NCI-H187 treated with DMSO at 0.1 percent for 48 hours (cell line): Measurements from ENCODE around the gene GAMT.

Experiments
- DNase-seq: peaks from one replicate; lab custom pipeline; 2025; lab: John Stamatoyannopoulos, UW

Gene GAMT

DNA sequence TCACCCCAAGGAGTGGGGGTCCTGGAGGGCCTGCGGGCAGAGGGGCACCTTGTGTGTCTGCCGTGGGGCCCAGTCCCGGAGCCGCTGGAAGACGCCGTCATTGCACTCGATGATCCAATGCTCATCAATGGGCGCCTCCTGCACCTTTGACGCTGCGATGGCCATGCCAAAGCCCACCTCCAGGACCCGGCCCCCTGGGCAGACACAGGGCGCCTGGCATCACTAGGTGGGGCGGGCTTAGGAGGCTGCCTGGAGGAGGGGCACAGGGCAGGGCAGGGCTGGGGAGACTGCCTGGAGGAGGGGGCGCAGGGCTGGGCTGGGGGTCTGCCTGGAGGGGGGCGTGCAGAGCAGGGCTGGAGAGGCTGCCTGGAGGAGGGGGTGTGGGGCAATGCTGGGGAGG, 1.6 kb downstream of the GAMT start:
- no peak for DNase-seq

GRCh38 chr19:1399079-1399478, 2.3 kb downstream of the GAMT start:
- no peak for DNase-seq

DNA sequence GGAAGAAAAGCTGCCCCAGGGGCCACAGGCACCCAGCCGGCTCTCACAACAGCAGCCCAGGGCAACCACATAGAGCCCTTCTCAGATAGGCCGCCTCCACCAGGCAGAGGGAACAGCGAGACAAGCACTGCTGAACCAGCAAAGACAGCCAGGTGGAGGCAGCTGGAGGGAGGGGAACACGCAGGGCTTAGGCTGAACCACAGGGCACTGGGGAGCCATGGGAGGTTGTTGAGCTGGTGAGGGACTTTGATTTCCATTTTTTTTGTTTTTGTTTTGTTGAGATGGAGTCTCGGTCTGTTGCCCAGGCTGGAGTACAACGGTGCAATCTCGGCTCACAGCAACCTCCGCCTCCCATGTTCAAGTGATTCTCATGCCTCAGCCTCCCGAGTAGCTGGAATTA, 3.5 kb downstream of the GAMT start:
- no peak for DNase-seq

DNA sequence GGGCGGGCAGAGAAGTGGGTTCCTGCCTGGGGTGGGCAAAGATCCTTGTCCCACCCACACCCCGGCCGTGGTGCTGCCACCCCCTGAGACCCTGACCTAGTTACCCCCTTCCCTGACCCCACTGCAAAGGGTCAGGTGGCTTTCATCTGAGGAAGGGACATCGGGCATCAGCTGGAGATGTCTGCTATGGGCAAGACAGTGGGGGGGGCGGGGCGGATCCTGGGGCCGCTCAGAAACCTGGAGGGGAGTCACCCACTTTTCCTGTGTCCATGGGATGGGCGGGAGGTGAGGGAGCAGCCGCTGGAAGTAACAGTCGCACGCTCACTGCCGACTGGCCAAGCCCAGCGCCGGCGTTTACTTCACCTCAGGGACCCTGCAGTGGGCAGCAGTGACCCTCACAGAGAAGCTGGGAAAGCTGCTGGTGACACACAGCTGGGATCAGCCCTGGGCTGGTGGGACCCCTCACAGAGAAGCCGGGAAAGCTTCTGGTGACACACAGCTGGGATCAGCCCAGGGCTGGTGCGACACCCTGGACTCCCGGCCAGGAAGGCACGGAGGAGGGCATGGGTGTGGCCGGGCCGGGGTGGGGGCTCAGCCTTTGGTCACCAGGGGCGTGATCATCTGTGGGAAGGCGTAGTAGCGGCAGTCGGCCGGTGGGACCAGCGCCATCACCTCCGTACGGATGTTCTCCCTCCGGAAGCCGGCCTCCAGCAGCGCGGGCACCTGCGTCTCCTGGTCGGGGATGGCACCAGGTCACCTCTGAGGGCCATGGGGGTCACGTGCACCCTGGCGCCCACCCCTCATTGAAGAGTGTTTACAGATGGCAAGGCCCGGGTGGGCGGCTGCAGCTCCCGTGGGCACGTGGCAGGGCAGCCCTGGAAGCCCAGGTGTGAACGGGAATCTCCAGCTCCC, 4.3 kb downstream of the GAMT start:
- DNase-seq, result no peak

DNA sequence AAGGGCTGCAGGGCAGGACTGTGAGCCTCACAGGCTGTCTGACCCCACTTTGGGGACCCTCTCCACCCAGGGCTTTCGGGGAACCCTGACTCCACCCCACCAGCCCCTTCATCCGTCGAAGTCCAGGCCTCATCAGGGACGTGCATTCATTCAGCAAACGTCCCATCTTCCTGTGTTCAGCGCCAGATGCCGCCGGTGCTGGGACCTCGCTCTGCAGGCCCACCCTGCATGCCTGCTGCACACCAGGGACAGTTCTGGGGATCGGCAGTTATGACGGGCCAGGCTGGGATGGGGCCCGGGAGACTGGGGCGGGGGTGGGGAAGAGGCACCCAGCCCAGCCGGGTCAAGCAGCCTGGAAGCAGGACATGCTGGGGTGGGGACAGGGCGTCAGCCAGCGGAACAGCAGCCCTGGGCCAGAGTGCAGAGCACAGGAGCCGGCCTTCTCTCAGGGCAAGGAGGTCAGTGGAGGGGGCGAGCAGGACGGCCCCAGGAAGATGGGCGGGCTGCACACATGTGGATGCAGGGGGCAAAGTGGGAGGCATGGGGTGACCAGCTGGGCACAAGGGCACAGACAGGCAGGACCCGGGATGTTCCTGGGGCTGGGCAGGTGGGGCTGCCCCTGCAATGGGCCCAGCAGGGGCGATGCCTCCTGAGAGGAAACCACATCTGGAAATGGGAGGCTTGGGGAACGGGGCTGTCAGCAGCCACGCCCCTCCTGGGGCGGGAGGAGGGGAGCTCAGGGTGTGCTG, 5.1 kb downstream of the GAMT start:
- no peak for DNase-seq

- DNase-seq, result no peak
Observed at GRCh38 chr19:1395194-1396018, 5.9 kb downstream of the GAMT start.

- no peak for DNase-seq
Observed at GRCh38 chr19:1394252-1395193, 6.8 kb downstream of the GAMT start.

GRCh38 chr19:1393841-1394240, 7.5 kb downstream of the GAMT start:
- no peak for DNase-seq

- no peak for DNase-seq
Observed at GRCh38 chr19:1392939-1393530, 8.3 kb downstream of the GAMT start.

DNA sequence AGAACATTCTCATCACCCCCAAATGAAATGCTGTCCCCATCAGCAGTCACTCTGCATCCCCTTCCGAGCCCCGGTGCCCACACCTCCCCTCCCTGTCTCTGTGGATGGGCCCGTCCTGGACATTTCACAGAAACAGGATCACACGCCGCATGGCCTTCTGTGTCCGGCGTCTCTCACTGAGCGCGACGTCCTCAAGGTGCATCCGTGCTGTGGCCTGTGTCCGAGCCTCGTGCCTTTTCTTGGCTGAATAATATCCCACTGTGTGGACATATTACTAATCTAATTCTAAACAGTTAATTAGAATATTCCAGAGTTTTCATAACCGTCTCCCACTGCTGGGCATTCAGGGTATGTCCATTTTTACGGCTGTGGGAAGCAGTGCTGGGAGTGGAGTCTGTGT, 8.9 kb downstream of the GAMT start:
- no peak for DNase-seq

- no peak for DNase-seq
Observed at GRCh38 chr19:1390890-1391423, 10.4 kb downstream of the GAMT start.

DNA sequence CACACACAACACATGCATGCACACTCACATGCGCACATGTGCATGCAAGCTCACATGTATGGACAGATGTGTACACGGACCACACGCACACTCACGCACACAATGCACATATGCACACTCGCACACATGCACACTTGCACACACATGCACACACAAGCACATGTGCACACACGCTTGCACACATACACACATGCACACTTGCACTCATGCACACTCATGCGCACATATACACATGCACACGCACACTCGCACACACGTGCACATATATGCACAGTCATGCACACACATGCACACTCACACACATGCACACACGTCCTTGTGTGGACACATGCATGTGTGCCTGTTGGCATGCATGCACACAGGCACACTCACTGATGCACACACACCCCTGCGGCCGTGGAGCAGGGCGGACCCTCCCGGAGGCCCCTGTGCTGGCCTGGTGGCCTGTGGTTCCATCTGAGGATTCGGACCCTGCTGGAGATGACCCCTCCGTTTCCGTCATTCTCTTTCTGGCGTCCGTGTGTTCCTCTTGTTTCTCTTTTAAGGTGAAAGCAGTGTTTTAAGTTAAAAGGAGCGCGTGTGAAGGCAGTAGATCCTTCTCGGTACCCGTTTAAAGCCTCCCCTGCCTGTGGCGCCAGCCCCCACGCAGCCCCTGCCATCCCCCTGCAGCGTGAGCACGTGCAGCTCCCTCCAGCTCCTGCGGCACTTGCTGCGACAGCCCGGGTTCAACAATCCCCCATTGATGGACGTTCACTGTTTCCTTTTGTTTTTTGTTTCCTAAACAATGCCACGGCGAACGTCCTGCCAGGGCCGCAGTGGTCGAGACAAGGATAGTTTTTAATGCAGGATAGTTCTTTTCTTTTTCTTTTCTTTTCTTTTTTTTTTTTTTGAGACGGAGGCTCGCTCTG, 12.1 kb downstream of the GAMT start:
- DNase-seq, result no peak

GRCh38 chr19:1388637-1389026, 12.7 kb downstream of the GAMT start:
- DNase-seq, result no peak

- DNase-seq, result no peak
Observed at GRCh38 chr19:1387684-1388636, 13.4 kb downstream of the GAMT start.

- no peak for DNase-seq
Observed at GRCh38 chr19:1386945-1387683, 14.2 kb downstream of the GAMT start.

DNA sequence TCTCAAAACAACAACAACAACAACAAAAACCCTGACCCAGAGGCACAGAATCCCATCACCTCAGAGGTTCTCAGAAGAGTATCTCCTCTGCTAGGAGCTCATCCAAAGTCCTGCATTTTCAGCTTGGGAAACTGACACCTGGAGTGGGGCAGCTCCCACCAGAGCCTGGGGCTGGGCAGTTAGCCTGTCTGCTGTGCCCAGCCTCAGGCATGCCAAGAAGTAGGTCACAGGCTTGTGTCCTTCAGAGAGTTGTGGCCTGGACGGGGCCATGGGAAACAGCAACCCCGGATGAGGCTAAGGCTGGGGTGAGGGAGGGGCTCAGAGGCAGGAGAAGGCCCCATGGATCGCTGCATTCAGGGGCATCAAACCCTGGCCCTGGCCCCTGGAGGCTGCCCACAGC, 15.5 kb downstream of the GAMT start:
- DNase-seq, result no peak

DNA sequence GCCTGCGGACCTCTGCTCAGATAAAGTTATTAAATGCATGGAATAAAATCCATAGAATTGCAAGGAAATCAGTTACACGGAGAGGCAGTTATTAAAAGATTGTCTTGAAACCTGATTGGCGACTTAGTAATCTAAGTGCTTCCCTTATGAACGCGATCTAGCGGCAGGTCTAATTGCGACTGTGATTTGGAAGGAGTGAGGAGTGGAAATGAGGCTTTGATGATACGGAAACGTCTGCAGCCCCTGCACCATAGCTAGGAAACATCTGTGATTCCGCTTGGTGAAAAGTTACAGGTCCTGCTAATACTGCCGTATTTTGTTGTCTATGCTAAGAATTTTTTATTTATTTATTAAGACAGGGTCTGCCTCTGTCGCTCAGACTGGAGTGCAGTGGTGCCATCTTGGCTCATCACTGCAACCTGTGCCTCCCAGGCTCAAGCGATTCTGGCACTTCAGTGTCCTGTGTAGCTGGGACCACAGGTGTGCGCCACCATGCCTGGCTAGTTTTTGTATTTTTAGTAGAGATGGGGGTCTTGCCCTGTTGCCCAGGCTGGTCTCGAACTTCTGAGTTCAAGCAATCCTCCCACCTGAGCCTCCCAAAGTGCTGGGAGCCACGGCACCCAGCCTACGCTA, 16.7 kb downstream of the GAMT start:
- DNase-seq, result no peak
